PFSK-1 (cell line): ENCODE results near the gene PITRM1.

Source experiments
- FOXP2 ChIP-seq: optimal IDR thresholded peaks from 2 replicates; pipeline ENCODE3; 2011; ENCODE audit warnings: borderline replicate concordance, control low read depth, inconsistent platforms; ENCODE audit not compliant: insufficient read depth; ENCODE audit errors: extremely low read length, extremely low read depth
- POLR2AphosphoS5 ChIP-seq: IDR thresholded peaks from 2 replicates; pipeline ENCODE4 v1.6.1; 2012; ENCODE audit warnings: low read depth, mild to moderate bottlenecking, control low read depth, low read length, moderate library complexity

DNA sequence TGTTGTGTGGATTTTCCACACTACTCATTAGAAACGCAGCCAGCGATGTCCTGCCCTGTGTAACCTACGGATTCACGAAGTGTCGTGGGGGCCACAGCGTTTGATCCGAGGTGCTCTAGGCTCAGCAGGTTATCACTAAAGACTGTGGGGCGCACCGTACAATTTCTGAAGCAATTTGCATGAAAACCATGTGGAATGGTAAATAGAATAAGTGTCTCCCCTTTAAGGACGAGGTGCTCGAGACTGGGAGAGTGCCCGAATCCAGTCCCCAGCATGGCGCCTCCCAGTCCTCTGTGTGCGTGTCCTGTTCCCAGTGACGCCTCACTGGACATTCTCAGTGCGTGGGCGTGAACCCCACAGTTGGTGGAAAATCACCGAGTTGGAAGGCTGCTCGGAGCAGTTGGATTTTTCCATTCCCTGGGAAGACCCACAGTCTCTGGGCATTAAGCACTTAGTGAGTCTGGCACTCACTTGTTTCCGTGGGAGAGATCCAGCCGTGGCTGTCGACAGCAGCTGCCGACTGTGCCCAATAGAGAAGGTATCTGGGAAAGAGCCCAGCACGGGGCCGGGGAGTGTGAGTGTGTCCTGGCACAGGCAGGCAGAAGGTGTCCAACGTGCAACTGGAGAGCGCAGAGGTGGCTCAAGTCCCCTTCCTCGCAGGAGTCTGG, 68.2 kb downstream of the PITRM1 start:
- TF ChIP-seq FOXP2 (no peak), POLR2AphosphoS5 (no peak; the same call in 1 of the 2 replicates)
